ENCODE results near the gene PRPF18.

DNA sequence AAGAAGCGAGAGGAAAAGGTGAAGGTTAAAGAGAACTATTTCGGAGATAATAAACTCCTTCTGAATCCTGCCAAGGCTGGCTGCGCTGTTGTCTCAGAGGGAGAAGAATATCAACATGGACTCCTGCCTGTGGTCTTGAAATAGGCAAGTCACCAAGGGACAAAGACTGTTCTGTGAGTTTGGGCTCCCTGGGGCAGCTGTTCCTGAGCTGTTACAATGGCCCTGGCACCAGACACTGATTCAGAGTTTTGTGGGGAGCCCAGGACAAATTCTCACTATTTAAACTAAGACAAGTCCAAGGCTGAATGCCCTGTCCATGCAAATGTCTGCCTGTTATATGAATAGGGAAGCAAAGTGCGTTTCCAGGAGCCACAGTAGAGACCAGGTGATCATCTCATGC is 81.4 kb downstream of the PRPF18 start:
- TF ChIP-seq, protein P1, sequence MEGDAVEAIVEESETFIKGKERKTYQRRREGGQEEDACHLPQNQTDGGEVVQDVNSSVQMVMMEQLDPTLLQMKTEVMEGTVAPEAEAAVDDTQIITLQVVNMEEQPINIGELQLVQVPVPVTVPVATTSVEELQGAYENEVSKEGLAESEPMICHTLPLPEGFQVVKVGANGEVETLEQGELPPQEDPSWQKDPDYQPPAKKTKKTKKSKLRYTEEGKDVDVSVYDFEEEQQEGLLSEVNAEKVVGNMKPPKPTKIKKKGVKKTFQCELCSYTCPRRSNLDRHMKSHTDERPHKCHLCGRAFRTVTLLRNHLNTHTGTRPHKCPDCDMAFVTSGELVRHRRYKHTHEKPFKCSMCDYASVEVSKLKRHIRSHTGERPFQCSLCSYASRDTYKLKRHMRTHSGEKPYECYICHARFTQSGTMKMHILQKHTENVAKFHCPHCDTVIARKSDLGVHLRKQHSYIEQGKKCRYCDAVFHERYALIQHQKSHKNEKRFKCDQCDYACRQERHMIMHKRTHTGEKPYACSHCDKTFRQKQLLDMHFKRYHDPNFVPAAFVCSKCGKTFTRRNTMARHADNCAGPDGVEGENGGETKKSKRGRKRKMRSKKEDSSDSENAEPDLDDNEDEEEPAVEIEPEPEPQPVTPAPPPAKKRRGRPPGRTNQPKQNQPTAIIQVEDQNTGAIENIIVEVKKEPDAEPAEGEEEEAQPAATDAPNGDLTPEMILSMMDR (IDR thresholded peaks at IDR 0.05; ENCODE audit: poor library complexity): no peak
- TF ChIP-seq EZH2phosphoT487 (IDR thresholded peaks at IDR 0.05; ENCODE audit: low read depth, severe bottlenecking, unreplicated experiment): no peak
- TF ChIP-seq EZH2 (IDR thresholded peaks at IDR 0.05; ENCODE audit: borderline replicate concordance): no peak

All from hepatocyte (in vitro differentiated cells).